Measurements from ENCODE around the gene KREMEN2. TPM values are rescaled to one million over a fixed set of nuclear protein-coding genes. Genes with fewer than 3 reads are reported as not detected.

The KREMEN2 gene
- polyA plus RNA-seq, 1 donor: 0.66 TPM

DNA sequence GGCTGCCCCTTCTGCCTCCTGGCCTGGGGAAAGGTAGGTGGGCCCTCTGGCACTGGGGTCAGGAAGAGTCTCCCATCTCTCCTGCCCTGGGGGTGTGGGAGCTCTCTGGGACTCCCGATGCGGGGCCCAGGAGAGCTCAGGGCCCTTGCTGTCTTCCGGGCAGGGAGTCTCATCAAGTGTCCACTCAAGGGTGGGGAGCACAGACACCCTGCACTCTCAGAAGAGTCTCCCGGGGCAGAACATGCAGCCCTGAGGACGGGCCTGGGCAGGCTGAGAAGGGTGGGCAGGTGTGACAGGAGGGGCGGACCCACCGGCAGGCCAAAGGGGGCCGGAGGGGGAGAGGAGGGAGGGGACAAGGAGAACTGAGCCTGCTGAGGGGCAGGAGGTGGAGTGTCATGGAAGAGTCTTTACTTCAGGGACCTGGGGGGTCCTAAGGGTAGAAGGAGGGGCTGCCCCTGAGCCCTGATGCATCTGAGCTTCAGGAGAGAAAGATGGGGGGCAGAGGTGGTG lies 24.6 kb downstream of the KREMEN2 start:
- no peak for DNase-seq
- Histone ChIP-seq H3K36me3 (ENCODE audit: control insufficient read depth, insufficient read depth, low read length) (no peaks in the 10 kb centered on the region), H3K27me3 (ENCODE audit: control insufficient read depth, insufficient read depth, low read length) (no peaks in the 10 kb centered on the region), H3K9me3 (ENCODE audit: control insufficient read depth, low read depth, low read length) (no peaks in the 10 kb centered on the region), H3K4me1 (ENCODE audit: control insufficient read depth, insufficient read depth, low read length) (no peaks in the 10 kb centered on the region), H3K4me3 (ENCODE audit: low read length) (no peak overlapping the region), H3K27ac (ENCODE audit: low read length) (no peak overlapping the region)
- no CpG with 5 or more reads among the region's 8 CpGs for WGBS (ENCODE audit: insufficient coverage, low lambda C conversion rate)

DNA sequence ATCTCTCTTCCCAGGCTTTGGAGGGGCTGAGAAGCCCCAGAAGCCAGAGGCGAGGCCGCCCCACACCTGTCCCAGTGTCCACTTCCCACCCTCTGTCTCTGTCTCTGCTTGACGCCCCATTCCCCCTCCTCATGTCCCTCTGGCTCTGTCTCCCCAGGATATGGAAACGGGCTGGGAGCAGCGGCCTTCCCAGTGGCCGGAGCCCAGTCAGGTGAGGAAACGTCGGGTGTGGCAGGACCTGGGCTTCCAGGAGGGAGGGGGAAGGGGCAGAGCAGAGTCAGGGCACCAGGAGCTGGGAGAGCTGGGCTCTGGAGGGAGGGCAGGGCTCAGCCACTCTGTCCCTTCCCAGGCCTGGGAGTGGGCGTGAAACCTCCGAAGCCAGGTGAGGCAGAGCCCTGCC lies 26.8 kb downstream of the KREMEN2 start:
- H3K9me3 ChIP-seq (ENCODE audit: control insufficient read depth, low read depth, low read length): no peaks in the 10 kb centered on the region
- H3K27me3 ChIP-seq (ENCODE audit: control insufficient read depth, insufficient read depth, low read length): no peaks in the 10 kb centered on the region
- no peak overlapping the region for H3K27ac ChIP-seq (ENCODE audit: low read length)
- no peak for DNase-seq
- no peak overlapping the region for H3K4me3 ChIP-seq (ENCODE audit: low read length)
- no CpG with 5 or more reads among the region's 10 CpGs for WGBS (ENCODE audit: insufficient coverage, low lambda C conversion rate)
- H3K4me1 ChIP-seq (ENCODE audit: control insufficient read depth, insufficient read depth, low read length): no peaks in the 10 kb centered on the region
- no peaks in the 10 kb centered on the region for H3K36me3 ChIP-seq (ENCODE audit: control insufficient read depth, insufficient read depth, low read length)

DNA sequence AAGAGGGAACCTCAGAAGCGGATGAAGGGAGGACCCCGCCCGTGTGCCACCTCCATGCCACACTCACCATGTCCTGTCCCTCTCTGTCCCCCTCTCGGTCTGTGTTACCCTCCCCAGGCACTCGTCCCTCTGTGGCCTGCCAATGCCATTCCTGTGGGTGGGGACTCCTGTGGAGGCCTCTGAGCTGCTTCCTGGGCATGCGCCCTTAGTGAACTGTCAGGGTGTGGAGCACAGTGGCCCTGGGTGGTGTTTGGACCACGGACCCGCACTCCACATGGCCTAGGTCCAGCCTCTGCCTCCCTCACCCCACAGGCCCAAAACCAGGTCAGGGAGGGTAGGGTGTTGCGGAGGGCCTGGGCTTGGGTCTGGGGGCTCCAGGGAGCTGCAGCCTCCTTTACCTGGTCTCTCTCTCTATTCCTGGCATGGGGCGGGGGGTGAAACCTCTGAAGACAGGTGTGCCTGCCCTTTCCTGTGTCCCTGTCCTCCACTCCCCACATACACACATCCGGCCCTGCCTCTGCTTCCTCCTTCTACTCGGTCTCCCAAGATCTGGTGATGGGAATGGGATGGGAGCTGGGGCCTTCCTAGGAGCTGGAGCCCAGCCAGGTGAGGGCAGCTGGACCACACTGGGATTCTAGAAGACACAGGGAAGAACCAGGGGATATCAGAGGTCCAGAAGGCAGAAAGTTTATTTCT lies 27.6 kb downstream of the KREMEN2 start:
- no CpG with 5 or more reads among the region's 12 CpGs for WGBS (ENCODE audit: insufficient coverage, low lambda C conversion rate)
- Histone ChIP-seq H3K9me3 (ENCODE audit: control insufficient read depth, low read depth, low read length) (no peaks in the 10 kb centered on the region), H3K4me1 (ENCODE audit: control insufficient read depth, insufficient read depth, low read length) (no peaks in the 10 kb centered on the region), H3K27me3 (ENCODE audit: control insufficient read depth, insufficient read depth, low read length) (no peaks in the 10 kb centered on the region), H3K4me3 (ENCODE audit: low read length) (no peak overlapping the region), H3K27ac (ENCODE audit: low read length) (no peak overlapping the region), H3K36me3 (ENCODE audit: control insufficient read depth, insufficient read depth, low read length) (no peaks in the 10 kb centered on the region)
- no peak for DNase-seq

DNA sequence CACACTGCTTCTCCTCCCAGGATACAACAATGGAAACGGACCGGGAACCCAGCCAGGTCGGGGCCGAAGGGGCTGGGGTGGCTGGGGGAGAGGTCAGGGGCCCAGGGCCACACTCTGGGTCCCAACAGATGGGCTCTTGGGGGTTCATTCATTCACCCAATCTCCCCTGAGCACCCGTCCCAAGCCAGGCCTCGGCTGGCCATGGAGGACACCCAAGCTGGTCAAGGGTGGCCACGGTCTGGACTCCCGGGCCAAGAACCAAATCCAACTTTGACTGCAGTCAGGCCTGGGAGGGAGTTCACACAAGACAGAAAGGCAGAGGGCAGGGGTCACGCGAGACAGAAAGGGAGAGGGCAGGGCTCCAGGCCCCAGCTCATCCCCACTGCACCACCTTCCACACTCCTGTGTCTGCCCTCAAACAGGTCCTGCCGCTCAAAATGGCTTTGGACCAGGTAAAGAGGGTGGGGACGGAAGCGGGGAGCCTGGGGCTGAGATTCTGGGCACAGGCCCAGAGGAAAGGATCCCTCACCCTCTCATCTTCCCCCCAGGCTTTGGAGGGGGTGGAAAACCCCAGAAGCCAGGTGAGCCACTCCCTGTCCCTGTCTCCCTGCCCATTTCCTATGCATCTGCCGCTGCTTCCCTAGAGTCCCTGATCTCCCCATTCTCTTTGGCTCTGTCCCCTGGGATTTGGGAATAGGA lies 28.5 kb downstream of the KREMEN2 start:
- no peaks in the 10 kb centered on the region for H3K4me1 ChIP-seq (ENCODE audit: control insufficient read depth, insufficient read depth, low read length)
- DNase-seq: no peak
- H3K36me3 ChIP-seq (ENCODE audit: control insufficient read depth, insufficient read depth, low read length): no peaks in the 10 kb centered on the region
- WGBS (ENCODE audit: insufficient coverage, low lambda C conversion rate): no CpG with 5 or more reads among the region's 14 CpGs
- H3K4me3 ChIP-seq (ENCODE audit: low read length): no peak overlapping the region
- no peaks in the 10 kb centered on the region for H3K9me3 ChIP-seq (ENCODE audit: control insufficient read depth, low read depth, low read length)
- no peaks in the 10 kb centered on the region for H3K27me3 ChIP-seq (ENCODE audit: control insufficient read depth, insufficient read depth, low read length)
- H3K27ac ChIP-seq (ENCODE audit: low read length): no peak overlapping the region

DNA sequence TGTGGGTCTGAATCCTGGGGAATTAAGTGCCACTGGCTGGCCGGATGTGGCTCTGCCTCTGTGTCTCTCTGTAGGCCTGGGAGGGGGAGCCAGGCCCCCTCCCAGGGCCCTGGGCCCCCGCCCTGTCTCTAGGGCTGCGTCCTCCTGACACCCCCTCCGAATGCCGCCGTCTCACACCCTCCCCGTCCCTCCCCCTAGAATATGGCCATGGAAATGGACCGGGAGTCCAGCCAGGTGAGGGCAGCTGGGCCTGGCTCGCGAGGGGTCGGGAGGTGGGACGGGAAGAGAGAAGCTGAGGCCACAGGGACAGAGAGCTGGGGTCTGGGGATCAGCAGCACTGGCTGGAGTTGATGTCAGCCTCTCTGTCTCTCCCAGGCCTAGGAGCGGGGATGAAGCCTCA lies 32.2 kb downstream of the KREMEN2 start:
- H3K9me3 ChIP-seq (ENCODE audit: control insufficient read depth, low read depth, low read length): no peaks in the 10 kb centered on the region
- H3K27me3 ChIP-seq (ENCODE audit: control insufficient read depth, insufficient read depth, low read length): no peaks in the 10 kb centered on the region
- no peaks in the 10 kb centered on the region for H3K36me3 ChIP-seq (ENCODE audit: control insufficient read depth, insufficient read depth, low read length)
- WGBS (ENCODE audit: insufficient coverage, low lambda C conversion rate): no CpG with 5 or more reads among the region's 13 CpGs
- no peak overlapping the region for H3K4me3 ChIP-seq (ENCODE audit: low read length)
- H3K4me1 ChIP-seq (ENCODE audit: control insufficient read depth, insufficient read depth, low read length): no peaks in the 10 kb centered on the region
- H3K27ac ChIP-seq (ENCODE audit: low read length): no peak overlapping the region
- DNase-seq: no peak

DNA sequence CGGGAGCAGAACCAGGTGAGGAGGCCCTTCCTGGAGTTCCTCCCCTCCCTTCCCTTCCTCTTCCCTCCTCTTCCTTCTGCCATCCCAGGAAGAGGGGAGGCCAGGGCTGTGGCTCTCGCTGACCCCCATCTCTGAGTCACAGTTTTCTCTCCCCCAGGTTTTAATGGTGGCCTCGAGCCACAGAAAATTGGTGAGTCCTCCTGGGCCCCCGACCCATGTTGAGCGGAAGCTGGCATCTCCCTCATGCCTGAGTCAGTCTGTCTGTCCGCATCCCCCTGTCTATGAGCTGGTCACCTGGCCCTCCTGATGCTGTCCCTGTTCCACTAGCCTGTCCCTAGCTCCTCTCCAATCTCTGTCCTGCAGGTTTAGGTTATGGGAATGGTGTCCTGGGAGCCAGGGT lies 35.9 kb downstream of the KREMEN2 start:
- WGBS (ENCODE audit: insufficient coverage, low lambda C conversion rate): no CpG with 5 or more reads among the region's 6 CpGs
- no peaks in the 10 kb centered on the region for H3K9me3 ChIP-seq (ENCODE audit: control insufficient read depth, low read depth, low read length)
- no peaks in the 10 kb centered on the region for H3K4me1 ChIP-seq (ENCODE audit: control insufficient read depth, insufficient read depth, low read length)
- no peak overlapping the region for H3K4me3 ChIP-seq (ENCODE audit: low read length)
- H3K27ac ChIP-seq (ENCODE audit: low read length): no peak overlapping the region
- DNase-seq: no peak
- no peaks in the 10 kb centered on the region for H3K36me3 ChIP-seq (ENCODE audit: control insufficient read depth, insufficient read depth, low read length)
- H3K27me3 ChIP-seq (ENCODE audit: control insufficient read depth, insufficient read depth, low read length): peaks cover 3% of the 10 kb centered on the region

DNA sequence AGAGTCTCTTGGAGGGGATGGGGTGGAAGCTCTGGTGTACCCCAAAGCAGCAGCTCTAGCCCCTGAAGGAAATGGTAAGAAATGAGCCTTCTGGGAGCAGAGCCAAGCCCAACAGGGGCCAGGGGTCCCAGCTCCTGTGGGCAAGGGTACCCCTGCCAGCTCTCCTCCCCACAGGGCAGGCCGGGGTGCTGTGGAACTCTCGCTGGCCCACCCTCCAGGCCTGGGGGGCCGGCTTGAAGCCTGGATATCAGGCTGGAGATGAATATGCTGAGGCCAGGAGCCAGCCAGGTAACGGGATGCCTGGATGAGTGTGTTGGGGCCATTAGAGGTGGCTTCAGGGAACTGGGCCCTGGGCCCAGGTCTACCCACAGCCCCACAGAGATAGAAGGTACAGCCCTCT lies 36.5 kb downstream of the KREMEN2 start:
- peaks cover 4% of the 10 kb centered on the region for H3K27me3 ChIP-seq (ENCODE audit: control insufficient read depth, insufficient read depth, low read length)
- H3K36me3 ChIP-seq (ENCODE audit: control insufficient read depth, insufficient read depth, low read length): no peaks in the 10 kb centered on the region
- no peak for DNase-seq
- H3K9me3 ChIP-seq (ENCODE audit: control insufficient read depth, low read depth, low read length): no peaks in the 10 kb centered on the region
- H3K4me1 ChIP-seq (ENCODE audit: control insufficient read depth, insufficient read depth, low read length): no peaks in the 10 kb centered on the region
- no peak overlapping the region for H3K27ac ChIP-seq (ENCODE audit: low read length)
- WGBS (ENCODE audit: insufficient coverage, low lambda C conversion rate): no CpG with 5 or more reads among the region's 4 CpGs
- H3K4me3 ChIP-seq (ENCODE audit: low read length): no peak overlapping the region

DNA sequence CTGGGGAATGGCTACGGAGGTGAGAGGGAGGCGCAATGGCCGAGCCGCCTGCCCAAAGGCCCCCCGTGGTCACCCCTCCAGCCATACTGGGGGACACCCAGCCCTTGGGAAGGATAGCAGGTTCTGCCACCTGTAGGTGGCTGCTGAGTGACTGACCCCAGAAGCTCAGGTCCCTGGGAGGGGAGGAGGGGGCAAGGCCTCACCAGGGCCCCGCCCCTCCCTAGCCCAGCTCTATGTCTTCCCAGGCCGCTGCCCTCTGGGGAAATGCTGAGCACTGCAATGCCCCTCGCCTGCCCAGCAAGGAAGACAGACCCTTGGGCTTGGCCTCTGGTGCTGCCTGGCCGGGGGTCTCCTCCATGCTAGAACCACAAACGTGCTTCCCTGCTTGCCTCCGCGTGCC lies 37.2 kb downstream of the KREMEN2 start:
- WGBS (ENCODE audit: insufficient coverage, low lambda C conversion rate): no CpG with 5 or more reads among the region's 12 CpGs
- H3K27me3 ChIP-seq (ENCODE audit: control insufficient read depth, insufficient read depth, low read length): peaks cover 7% of the 10 kb centered on the region
- H3K27ac ChIP-seq (ENCODE audit: low read length): no peak overlapping the region
- no peaks in the 10 kb centered on the region for H3K9me3 ChIP-seq (ENCODE audit: control insufficient read depth, low read depth, low read length)
- H3K4me1 ChIP-seq (ENCODE audit: control insufficient read depth, insufficient read depth, low read length): no peaks in the 10 kb centered on the region
- no peaks in the 10 kb centered on the region for H3K36me3 ChIP-seq (ENCODE audit: control insufficient read depth, insufficient read depth, low read length)
- H3K4me3 ChIP-seq (ENCODE audit: low read length): no peak overlapping the region
- no peak for DNase-seq

DNA sequence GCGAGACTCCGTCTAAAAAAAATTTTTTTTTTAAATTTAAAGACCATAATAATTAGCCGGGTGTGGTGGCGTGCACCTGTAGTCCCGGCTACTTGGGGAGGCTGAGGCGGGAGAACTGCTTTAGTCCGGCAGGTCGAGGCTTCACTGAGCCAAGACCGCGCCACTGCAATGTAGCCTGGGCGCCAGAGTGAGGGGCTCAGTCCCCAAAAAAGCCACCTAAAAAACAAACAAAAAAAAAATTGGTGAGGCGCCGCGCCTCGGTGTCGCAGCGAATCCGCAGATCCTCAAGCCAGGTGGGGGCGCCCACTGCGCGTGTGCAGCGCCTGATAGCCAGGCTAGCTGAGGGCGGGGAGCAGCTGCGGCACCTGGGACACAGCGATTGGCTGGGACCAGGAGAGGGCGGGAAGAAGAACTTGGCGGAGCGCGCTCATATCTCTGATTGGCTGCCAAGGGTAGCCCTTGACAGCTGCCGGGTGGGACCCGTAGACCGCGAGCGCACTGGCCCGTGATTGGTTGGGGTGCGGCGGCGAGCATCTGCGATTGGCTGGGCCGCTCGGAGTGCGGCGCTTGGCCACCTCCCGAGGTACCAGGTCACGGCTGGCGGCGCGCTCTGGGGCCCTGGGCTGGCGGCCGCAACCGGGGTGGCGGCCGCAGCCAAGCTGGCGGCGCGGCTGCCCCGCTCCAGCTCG lies 39.7 kb downstream of the KREMEN2 start:
- Histone ChIP-seq H3K36me3 (ENCODE audit: control insufficient read depth, insufficient read depth, low read length) (no peaks in the 10 kb centered on the region), H3K4me1 (ENCODE audit: control insufficient read depth, insufficient read depth, low read length) (peaks cover 12% of the 10 kb centered on the region), H3K4me3 (ENCODE audit: low read length) (no peak overlapping the region), H3K27me3 (ENCODE audit: control insufficient read depth, insufficient read depth, low read length) (peaks cover 17% of the 10 kb centered on the region), H3K27ac (ENCODE audit: low read length) (no peak overlapping the region), H3K9me3 (ENCODE audit: control insufficient read depth, low read depth, low read length) (no peaks in the 10 kb centered on the region)
- WGBS (ENCODE audit: insufficient coverage, low lambda C conversion rate): no CpG with 5 or more reads among the region's 58 CpGs
- peak; percentile 99 to 100 for DNase-seq

DNA sequence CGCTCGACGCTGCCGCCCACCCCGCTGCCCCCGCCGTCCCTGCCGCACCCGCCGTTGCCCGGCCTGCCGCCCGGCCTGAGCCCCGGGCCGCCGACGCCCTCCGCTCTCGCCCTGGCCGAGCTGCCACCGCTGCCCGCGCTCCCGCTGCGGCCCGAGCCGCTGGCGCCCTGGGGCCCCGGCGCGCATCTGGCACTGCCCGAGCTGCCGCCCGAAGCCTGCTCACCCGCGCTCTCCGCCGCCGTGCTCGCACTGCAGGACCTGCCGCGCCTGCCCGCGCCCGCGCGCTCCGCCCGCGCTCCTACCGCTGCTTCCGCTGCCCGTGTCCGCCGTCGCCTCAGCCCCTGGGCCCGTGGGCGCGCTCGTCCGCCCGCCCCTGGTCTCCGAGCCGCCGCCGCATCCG lies 40.2 kb downstream of the KREMEN2 start:
- no peak for DNase-seq
- WGBS (ENCODE audit: insufficient coverage, low lambda C conversion rate): no CpG with 5 or more reads among the region's 67 CpGs
- H3K36me3 ChIP-seq (ENCODE audit: control insufficient read depth, insufficient read depth, low read length): no peaks in the 10 kb centered on the region
- H3K9me3 ChIP-seq (ENCODE audit: control insufficient read depth, low read depth, low read length): no peaks in the 10 kb centered on the region
- H3K4me3 ChIP-seq (ENCODE audit: low read length): no peak overlapping the region
- H3K27ac ChIP-seq (ENCODE audit: low read length): no peak overlapping the region
- H3K4me1 ChIP-seq (ENCODE audit: control insufficient read depth, insufficient read depth, low read length): peaks cover 18% of the 10 kb centered on the region
- H3K27me3 ChIP-seq (ENCODE audit: control insufficient read depth, insufficient read depth, low read length): peaks cover 18% of the 10 kb centered on the region

Measured in large intestine (tissue), 3 donors.